ENCODE results near the gene NCAM1. TPM values are rescaled to one million over a fixed set of nuclear protein-coding genes. Genes with fewer than 3 reads are reported as not detected.

NCAM1 gene
- total RNA-seq, 4 donors from 2014 or later = 0.98 to 1.3 (median 1.2) TPM

GRCh38 chr11:113075586-113076095 lies 114.4 kb downstream of the NCAM1 start:
- TF ChIP-seq CTCF (IDR thresholded peaks at IDR 0.05; ENCODE audit: low read depth) = no peak

GRCh38 chr11:113077379-113077778 lies 116.2 kb downstream of the NCAM1 start:
- TF ChIP-seq CTCF (IDR thresholded peaks at IDR 0.05; ENCODE audit: low read depth) = no peak

GRCh38 chr11:113082341-113082955 lies 121.2 kb downstream of the NCAM1 start:
- no peak for TF ChIP-seq CTCF (IDR thresholded peaks at IDR 0.05; ENCODE audit: low read depth)

- TF ChIP-seq CTCF (IDR thresholded peaks at IDR 0.05; ENCODE audit: low read depth) = no peak
Observed at GRCh38 chr11:113083571-113083970, 122.4 kb downstream of the NCAM1 start.

GRCh38 chr11:113084297-113084696 lies 123.1 kb downstream of the NCAM1 start:
- TF ChIP-seq CTCF (IDR thresholded peaks at IDR 0.05; ENCODE audit: low read depth) = no peak

- no peak for TF ChIP-seq CTCF (IDR thresholded peaks at IDR 0.05; ENCODE audit: low read depth)
Observed at GRCh38 chr11:113085446-113085845, 124.2 kb downstream of the NCAM1 start.

GRCh38 chr11:113087706-113088105 lies 126.5 kb downstream of the NCAM1 start:
- TF ChIP-seq CTCF (IDR thresholded peaks at IDR 0.05; ENCODE audit: low read depth) = no peak
